GM12892 (cell line): ENCODE results near the gene GSK3B.

Source experiments
- POLR2A ChIP-seq: IDR thresholded peaks from 2 replicates; pipeline ENCODE4 v1.6.1; 2011; ENCODE audit warnings: low read depth, low read length, control low read depth
- POLR2AphosphoS5 ChIP-seq: IDR thresholded peaks from 2 replicates; pipeline ENCODE4 v1.6.1; 2011; ENCODE audit warnings: low read depth, low read length, control low read depth
- TAF1 ChIP-seq: IDR thresholded peaks from 2 replicates; pipeline ENCODE4 v1.6.1; 2011; ENCODE audit warnings: low read depth, mild to moderate bottlenecking, control low read depth, low read length, borderline replicate concordance

GRCh38 chr3:120081719-120082118 lies 12.5 kb downstream of the GSK3B start:
- TF ChIP-seq POLR2AphosphoS5 (no peak), TAF1 (no peak), POLR2A (no peak)
